ENCODE measurements around the gene ECT2L. TPM values are rescaled to one million over a fixed set of nuclear protein-coding genes. Genes with fewer than 3 reads are reported as not detected.

ECT2L gene
- total and polyA plus RNA-seq, 2 of the 4 experiments (the other 2 are of a cell fraction): not detected

DNA sequence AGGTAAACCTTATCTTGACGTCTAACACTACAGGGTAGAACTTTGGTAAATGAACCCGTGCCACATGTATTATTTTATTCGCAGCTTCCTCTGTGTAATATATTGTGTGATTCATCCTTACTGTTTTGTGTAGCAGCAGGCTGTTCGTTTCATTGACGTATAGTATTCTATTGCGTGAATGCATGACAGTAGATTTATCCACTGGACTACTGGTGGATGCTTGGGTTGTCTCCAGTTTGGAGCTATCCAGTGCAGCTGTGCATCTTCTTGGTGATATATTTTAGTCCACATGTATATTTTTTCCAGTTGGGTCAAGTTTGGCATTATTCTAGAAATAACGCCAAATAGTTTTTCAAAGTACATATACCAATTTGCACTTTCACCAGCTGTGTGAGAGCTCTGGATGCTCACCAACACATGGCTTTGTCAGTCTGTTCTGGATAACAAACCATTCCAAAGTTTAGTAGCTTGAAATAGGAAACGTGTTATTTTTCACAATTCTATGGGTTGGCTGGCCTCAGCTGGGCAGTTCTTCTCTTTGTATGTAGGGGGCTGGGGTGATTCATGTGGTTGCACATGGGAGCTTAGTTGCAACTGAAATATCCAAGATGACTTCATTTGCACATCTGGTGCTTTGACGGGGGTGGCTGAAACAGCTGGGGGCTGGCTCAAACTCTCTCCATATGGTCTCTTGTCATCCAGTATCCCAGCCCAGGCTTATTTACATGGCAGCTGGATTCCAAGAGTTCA is 9.3 kb downstream of the ECT2L start:
- no peak overlapping the region for H3K14ac ChIP-seq (replicated peaks; ENCODE audit: low read depth, low read length)
- no peak overlapping the region for H4K8ac ChIP-seq (ENCODE audit: low read depth in 2 of 2, low read length in 2 of 2)
- no peak overlapping the region for H2AK5ac ChIP-seq (ENCODE audit: low read depth, low read length)
- H4K91ac ChIP-seq (ENCODE audit: insufficient read depth, low read depth, low read length): no peak overlapping the region
- H3K4me3 ChIP-seq (ENCODE audit: insufficient read depth, low read depth, low read length): no peak overlapping the region
- no peak overlapping the region for H3K27ac ChIP-seq (ENCODE audit: insufficient read depth, low read length)
- WGBS, 2 experiments (ENCODE audit: extremely low coverage in 2 of 2, insufficient read length in 1 of 2): 44% methylated on average over 3 of the region's 9 CpGs; no CpG with 5 or more reads in 1 of the 2 experiments
- H3K23ac ChIP-seq (ENCODE audit: low read depth, low read length): no peak overlapping the region
- no peaks in the 10 kb centered on the region for H3K9me3 ChIP-seq (ENCODE audit: control insufficient read depth, insufficient read depth, low read length)
- no peak overlapping the region for H2AK9ac ChIP-seq (replicated peaks; ENCODE audit: low read depth, low read length, poor library complexity)
- no peak overlapping the region for H4K5ac ChIP-seq (ENCODE audit: low read depth, low read length)
- no peak overlapping the region for H3K9ac ChIP-seq (ENCODE audit: low read depth, low read length)
- peaks cover 2% of the 10 kb centered on the region for H3K27me3 ChIP-seq (ENCODE audit: control insufficient read depth, insufficient read depth, low read length)
- H4K20me1 ChIP-seq (ENCODE audit: insufficient read depth, low read length): no peaks in the 10 kb centered on the region
- H3K36me3 ChIP-seq (ENCODE audit: control insufficient read depth, insufficient read depth, low read length): no peaks in the 10 kb centered on the region
- BruUV-seq (replicated peaks): no TSS peak
- H3K18ac ChIP-seq (ENCODE audit: low read depth, low read length): no peak overlapping the region
- no peak overlapping the region for H2BK20ac ChIP-seq (ENCODE audit: low read depth, low read length)
- no peaks in the 10 kb centered on the region for H3K79me1 ChIP-seq (ENCODE audit: low read depth in 1 of 2, low read length in 2 of 2)
- H2BK15ac ChIP-seq (ENCODE audit: low read depth, low read length): no peak overlapping the region
- no peaks in the 10 kb centered on the region for H3K4me1 ChIP-seq (ENCODE audit: control insufficient read depth, insufficient read depth, low read length)
- H3K4ac ChIP-seq (ENCODE audit: low read depth, low read length): no peak overlapping the region
- TF ChIP-seq CEBPB (IDR thresholded peaks at IDR 0.05; ENCODE audit: low read depth, low read length): no peak
- TF ChIP-seq SMC3 (IDR thresholded peaks at IDR 0.05; ENCODE audit: low read depth, low read length): no peak
- no peak for TF ChIP-seq RFX5 (IDR thresholded peaks at IDR 0.05; ENCODE audit: low read depth, low read length)
- TF ChIP-seq NFE2L2 (IDR thresholded peaks at IDR 0.05; ENCODE audit: low read depth, low read length): no peak
- TF ChIP-seq CTCF (conservative IDR thresholded peaks at IDR 0.05; ENCODE audit: low read depth, low read length): no peak
- no peak for TF ChIP-seq MAFK (IDR thresholded peaks at IDR 0.05; ENCODE audit: low read depth, low read length)
- TF ChIP-seq MAZ (IDR thresholded peaks at IDR 0.05; ENCODE audit: borderline replicate concordance, low read depth, low read length): no peak
- TF ChIP-seq CHD1 (IDR thresholded peaks at IDR 0.05; ENCODE audit: low read depth, low read length): no peak
- no peak for TF ChIP-seq RAD21 (IDR thresholded peaks at IDR 0.05; ENCODE audit: low read length)
- TF ChIP-seq MXI1 (IDR thresholded peaks at IDR 0.05; ENCODE audit: borderline replicate concordance, low read depth, low read length): no peak
- CTCF ChIA-PET: interaction anchor here (0.8 kb wide), 1 partner anchor 183 kb away, joined by 3 read pairs; the partner anchor contains the start of gene REPS1
- POLR2A ChIA-PET (ENCODE audit: unreplicated experiment): no interaction called here
- DNase-seq (peak; percentile 68), ATAC-seq (ENCODE audit: low read depth) (no peak)
- in situ Hi-C loops (cut with MboI; ENCODE audit: low sequenced_read_pairs) (no loop called here), intact Hi-C loops (cut with micrococcal nuclease) (no loop called here), dilution Hi-C loops (cut with HindIII; ENCODE audit: low sequenced_read_pairs, unreplicated experiment) (no loop called here)
- no peak overlapping the region for H2BK5ac ChIP-seq (ENCODE audit: low read depth, low read length, poor library complexity, severe bottlenecking)
- H3K4me2 ChIP-seq (ENCODE audit: low read depth, low read length): no peak overlapping the region
- no peak overlapping the region for H3K56ac ChIP-seq (ENCODE audit: extremely low read depth, insufficient read depth, low read length)
- H3K9me1 ChIP-seq (ENCODE audit: insufficient read depth, low read length): no peaks in the 10 kb centered on the region
- no peak overlapping the region for H2BK120ac ChIP-seq (ENCODE audit: low read depth, low read length)
- no peak overlapping the region for H2AFZ ChIP-seq (replicated peaks; ENCODE audit: low read length, poor library complexity)
